ENCODE measurements around the gene LRRC49. TPM values are rescaled to one million over a fixed set of nuclear protein-coding genes. Genes with fewer than 3 reads are reported as not detected.

LRRC49 gene
- total RNA-seq, 1 experiment from 2014 or later: 7.4 TPM

- no peak for TF ChIP-seq ZBTB33 (IDR thresholded peaks at IDR 0.05; ENCODE audit: extremely low read depth, insufficient replicate concordance, low read length)
- no peak for TF ChIP-seq CEBPB (IDR thresholded peaks at IDR 0.05; ENCODE audit: low read depth)
Measured at GRCh38 chr15:71078506-71079207, 186.0 kb downstream of the LRRC49 start (continued).

- Histone ChIP-seq H3K79me2 (ENCODE audit: insufficient read depth, low read length) (no peaks in the 10 kb centered on the region), H2AFZ (ENCODE audit: low read depth, low read length, poor library complexity, severe bottlenecking) (no peak overlapping the region), H3K27ac (ENCODE audit: low read depth, low read length) (no peak overlapping the region), H3K4me2 (ENCODE audit: low read length) (no peak overlapping the region), H4K20me1 (ENCODE audit: insufficient read depth) (no peaks in the 10 kb centered on the region), H3K9ac (ENCODE audit: low read length) (no peak overlapping the region), H3K36me3 (ENCODE audit: control insufficient read depth in 1 of 2, insufficient read depth in 2 of 2, low read length in 2 of 2) (no peaks in the 10 kb centered on the region), H3K27me3 (ENCODE audit: insufficient read depth, low read length) (no peaks in the 10 kb centered on the region), H3K9me2 (ENCODE audit: insufficient read depth) (no peaks in the 10 kb centered on the region), H3K4me3 (replicated peaks in 1 of 2; ENCODE audit: low read depth in 1 of 2, low read length in 2 of 2) (no peak overlapping the region), H3K9me3 (ENCODE audit: control insufficient read depth in 1 of 2, insufficient read depth in 1 of 2, low read depth in 1 of 2, low read length in 2 of 2) (no peaks in the 10 kb centered on the region), H3K4me1 (ENCODE audit: control insufficient read depth in 1 of 2, insufficient read depth in 2 of 2, low read length in 2 of 2) (no peaks in the 10 kb centered on the region)
- ChIA-PET RAD21 (ENCODE audit: low non-redundant PET in 1 of 2, low total read pairs in 2 of 2, uncharacterized antibody in 2 of 2, unreplicated experiment in 2 of 2) (no interaction called here), CTCF (no interaction called here), POLR2A (no interaction called here)
- intact Hi-C loops (cut with micrococcal nuclease): no loop called here
- DNase-seq (ENCODE audit: low read depth, low spot score) (no peak), ATAC-seq (no peak)
- no TSS peak for BruUV-seq (replicated peaks)
- no peak for TF ChIP-seq ZNF274 (IDR thresholded peaks at IDR 0.05; ENCODE audit: low read depth, low read length)
- TF ChIP-seq ELF1 (IDR thresholded peaks at IDR 0.05; ENCODE audit: borderline replicate concordance, low read depth): no peak
- no peak for TF ChIP-seq POLR2A (IDR thresholded peaks at IDR 0.05; ENCODE audit: borderline replicate concordance, extremely low read depth, insufficient read depth, insufficient read length)
- TF ChIP-seq YY1 (IDR thresholded peaks at IDR 0.05; ENCODE audit: extremely low read depth, insufficient replicate concordance, low read depth, low read length): no peak
- TF ChIP-seq MAX (IDR thresholded peaks at IDR 0.05): no peak
- TF ChIP-seq EZH2phosphoT487 (IDR thresholded peaks at IDR 0.05; ENCODE audit: borderline replicate concordance): no peak
- TF ChIP-seq SP1 (IDR thresholded peaks at IDR 0.05; ENCODE audit: low read depth): no peak
- no peak for TF ChIP-seq EZH2 (IDR thresholded peaks at IDR 0.05)
- no peak for TF ChIP-seq ZBTB33 (IDR thresholded peaks at IDR 0.05; ENCODE audit: extremely low read depth, insufficient replicate concordance, low read length)
Measured at GRCh38 chr15:71079208-71080044, 186.8 kb downstream of the LRRC49 start.
